Activated CD8-positive, alpha-beta memory T cell treated with anti-CD3 and anti-CD28 coated beads for 24 hours (primary cell): ENCODE measurements around the gene IER3.

Experiments used
- DNase-seq: peaks from one replicate; pipeline ENCODE4 v3.0.0-alpha.2; 2020

The IER3 gene, protein sequence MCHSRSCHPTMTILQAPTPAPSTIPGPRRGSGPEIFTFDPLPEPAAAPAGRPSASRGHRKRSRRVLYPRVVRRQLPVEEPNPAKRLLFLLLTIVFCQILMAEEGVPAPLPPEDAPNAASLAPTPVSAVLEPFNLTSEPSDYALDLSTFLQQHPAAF

GRCh38 chr6:30744054-30744805 is at the start of gene IER3:
Gene IER3, minus strand, starts transcription at chr6:30744547. Its CDS starts 29 bp downstream, at chr6:30744518.
- DNase-seq: peak; percentile 98

GRCh38 chr6:30793521-30794194 is 49.3 kb upstream of the IER3 start:
- DNase-seq: no peak

DNA sequence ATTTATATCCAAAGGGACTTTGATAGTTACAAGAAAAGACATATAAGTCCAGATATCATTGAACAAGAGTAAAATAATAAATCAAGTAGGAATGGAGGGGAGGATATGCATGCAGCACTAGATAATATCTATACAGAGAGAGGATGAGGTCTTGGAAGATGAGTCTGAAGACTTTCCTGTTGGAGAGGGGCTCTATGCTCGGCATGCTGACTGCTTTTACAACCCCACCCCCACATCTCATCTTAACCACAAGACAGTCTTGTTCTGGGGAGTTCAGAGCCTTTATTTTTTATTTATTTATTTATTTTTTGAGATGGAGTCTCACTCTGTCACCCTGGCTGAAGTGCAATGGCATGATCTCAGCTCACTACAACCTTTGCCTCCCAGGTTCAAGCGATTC is 48.4 kb upstream of the IER3 start:
- no peak for DNase-seq

GRCh38 chr6:30790724-30791383 is 46.5 kb upstream of the IER3 start:
- DNase-seq: no peak

DNA sequence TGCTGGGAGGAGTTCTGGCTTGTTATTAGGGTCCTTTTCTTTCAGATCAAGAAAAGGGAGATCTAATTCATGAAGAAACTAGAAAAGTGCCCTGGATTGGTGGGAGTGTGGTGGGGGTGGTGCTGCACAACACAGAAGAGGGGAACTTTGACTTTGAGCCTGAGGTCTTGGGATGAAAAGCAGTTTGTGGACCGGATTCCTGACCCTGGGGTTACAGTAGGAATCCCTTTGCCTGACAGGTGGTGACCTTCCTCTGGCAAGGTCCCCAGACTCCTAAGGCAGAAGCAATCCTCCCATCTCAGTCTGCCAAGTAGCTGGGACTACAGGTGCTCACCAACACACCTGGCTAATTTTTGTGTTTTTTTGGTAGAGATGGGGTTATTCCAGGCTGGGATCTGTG is 45.3 kb upstream of the IER3 start:
- no peak for DNase-seq

DNA sequence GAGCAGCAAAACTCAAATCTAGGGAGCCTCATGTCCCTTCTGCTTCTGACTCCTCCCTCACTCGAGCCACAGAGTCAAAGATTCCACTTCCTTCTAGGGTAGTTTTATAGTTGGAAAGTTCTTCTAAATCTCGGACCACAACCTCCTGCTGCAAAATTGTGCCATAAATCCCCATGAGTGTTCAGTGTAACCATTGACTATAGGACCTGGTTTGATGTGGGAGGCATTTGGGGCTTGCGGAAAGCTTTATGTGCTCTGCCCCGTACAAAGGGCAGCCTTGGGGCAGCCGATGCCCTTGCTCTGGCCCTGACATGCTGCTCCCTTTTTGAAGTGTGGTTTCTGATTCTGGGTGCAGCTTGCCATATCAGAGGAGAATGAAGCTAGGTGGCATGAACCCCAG is 43.6 kb upstream of the IER3 start:
- no peak for DNase-seq

DNA sequence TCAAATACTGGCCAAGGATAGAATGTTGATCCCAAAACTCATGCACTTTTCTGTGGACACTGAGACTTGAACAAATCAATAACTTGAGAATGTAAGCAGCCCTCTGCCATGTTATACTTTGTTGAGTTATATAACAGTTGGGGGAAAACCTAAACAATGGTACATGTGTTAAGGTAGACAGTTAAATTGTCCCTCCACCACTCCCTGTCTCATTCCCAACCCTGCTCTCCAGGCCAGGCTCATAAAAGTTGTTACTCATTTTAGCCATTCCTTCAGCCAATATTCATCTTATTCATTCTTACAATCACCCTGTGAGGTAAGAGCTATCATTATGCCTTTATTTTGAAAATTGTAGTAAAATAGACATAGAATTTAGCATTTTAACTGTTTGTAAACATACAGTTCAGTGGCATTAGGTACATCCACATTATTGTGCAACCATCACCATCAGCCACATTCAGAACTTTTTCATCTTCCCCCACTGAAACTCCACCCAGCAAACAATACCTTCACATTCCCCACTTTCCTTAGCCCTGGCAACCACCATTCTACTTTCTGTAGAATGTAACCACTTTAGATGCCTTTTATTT is 38.2 kb upstream of the IER3 start:
- no peak for DNase-seq

GRCh38 chr6:30781743-30782424 is 37.5 kb upstream of the IER3 start:
- no peak for DNase-seq

DNA sequence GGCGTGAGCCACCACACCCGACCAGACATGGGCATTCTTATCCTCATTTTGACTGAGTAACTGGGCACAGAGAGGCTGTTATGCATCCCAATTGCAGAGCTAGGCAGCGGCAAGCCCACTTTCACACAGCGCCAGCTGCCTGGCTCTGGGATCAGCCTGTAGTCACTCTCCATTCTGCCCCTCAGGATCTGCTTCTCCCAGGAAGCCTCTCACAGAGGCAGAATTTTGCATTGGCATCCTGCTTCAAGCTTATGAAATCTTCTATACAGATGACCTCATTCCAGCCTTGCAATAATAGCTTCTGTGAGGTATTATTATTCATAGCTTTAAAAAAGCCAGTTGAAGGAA is 37.0 kb upstream of the IER3 start:
- no peak for DNase-seq

- DNase-seq: no peak
These were observed 36.2 kb upstream of the IER3 start for GRCh38 chr6:30780642-30780920.

DNA sequence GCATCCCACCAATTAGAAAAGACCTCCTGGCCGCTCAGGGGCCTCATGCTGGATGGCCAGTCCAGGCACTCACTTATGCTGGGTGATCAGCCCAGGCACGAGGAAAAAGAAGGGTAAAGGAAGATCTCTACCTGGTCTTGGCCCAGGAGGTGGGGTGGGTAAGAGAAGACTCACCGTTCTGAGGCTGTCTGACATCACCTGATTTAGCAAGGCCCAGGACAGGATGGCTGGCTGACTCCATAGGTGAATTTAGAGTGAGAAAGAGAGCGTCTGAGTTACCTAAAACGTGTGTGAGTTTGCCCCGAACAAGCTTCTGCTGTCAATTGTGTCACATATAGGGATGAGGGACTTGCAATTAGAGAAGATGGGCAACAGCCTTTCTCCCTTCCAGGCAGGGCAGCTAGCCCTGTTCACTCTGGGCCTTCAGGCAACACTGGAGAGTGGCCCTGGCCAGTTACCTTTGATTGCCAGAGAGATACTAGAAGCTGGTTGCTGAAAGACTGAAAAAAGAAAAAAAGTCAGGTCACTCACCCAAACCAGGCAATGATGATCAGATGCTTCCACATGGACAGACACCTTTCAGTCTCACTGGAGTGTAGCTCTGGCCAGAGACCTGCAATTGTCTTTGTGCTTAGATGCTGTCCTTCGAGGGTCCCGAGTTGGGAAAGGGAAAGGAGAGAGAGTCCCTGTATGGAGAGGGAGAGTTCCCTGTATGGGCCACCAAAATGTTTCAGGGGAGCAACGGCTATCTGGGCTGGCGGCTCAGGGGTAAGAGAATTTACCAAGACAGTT is 35.7 kb upstream of the IER3 start:
- DNase-seq: no peak

GRCh38 chr6:30778001-30778635 is 33.8 kb upstream of the IER3 start:
- no peak for DNase-seq

DNA sequence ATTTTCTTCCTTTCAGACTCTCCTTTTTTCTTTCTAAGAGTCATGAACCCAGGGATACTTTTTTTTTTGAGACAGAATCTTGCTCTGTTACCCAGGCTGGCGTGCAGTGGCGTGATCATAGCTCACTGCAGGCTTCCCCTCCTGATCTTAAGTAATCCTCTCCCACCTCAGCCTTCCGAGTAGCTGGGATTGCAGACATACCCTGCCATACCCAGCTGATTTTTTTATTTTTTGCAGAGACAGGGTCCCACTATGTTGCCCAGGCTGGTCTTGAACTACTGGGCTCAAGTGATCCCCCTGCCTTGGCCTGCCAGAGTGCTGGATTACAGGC is 32.8 kb upstream of the IER3 start:
- no peak for DNase-seq

DNA sequence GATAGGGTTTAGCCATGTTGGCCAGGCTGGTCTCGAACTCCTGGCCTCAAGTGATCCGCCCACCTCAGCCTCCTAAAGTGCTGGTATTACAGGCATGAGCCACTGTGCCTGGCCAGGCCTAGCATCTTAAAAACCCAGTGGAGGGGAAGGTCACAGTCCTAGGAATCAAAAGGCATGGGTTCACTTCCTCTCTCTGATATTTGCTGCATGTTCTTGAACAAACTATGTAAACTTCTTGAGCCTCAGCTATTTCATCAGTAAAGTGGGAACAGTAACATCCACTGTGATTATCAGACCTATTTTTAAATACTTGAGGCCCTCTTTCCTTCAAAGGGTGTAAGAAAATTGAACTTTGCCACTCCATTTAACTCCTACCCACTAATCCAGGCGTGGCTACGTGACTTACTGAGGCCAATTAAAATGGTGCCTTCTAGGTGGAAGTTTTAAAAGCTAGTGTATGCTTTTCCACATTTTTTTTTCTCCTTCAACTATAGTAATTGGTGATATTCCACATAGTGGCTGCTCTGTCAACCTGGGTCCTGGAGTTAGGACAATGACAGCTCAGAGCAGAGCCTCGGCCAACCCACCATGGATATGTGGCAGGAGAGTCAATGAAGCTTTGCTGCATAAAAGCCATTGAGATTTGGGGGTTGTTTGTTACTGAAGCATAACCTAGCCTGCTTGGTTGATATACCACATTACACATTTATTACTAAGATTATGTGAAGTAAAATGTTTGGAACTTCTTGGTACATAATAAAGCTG is 32.2 kb upstream of the IER3 start:
- DNase-seq: no peak

DNA sequence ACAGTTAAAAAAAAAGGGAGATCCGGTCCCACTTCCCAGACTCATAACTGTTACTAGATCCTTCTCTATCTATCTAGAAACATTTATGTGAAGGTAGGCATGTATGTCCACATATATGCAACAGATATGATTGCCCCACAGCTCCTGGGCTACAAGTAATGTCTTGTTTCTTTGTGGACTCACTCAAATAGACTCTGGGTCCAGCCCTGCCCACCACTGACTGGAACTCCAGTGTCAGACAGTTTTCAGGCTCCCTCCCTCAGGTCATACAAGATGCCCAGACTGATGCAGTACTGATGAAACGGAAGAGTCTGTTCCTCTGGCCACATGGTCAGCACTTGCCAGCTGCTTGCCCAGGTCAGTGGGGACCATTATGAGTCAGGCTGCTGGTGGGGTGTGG is 30.8 kb upstream of the IER3 start:
- DNase-seq: no peak

- DNase-seq: no peak
These were observed 30.4 kb upstream of the IER3 start for GRCh38 chr6:30774701-30775100.

GRCh38 chr6:30770592-30770991 is 26.2 kb upstream of the IER3 start:
- DNase-seq: no peak

DNA sequence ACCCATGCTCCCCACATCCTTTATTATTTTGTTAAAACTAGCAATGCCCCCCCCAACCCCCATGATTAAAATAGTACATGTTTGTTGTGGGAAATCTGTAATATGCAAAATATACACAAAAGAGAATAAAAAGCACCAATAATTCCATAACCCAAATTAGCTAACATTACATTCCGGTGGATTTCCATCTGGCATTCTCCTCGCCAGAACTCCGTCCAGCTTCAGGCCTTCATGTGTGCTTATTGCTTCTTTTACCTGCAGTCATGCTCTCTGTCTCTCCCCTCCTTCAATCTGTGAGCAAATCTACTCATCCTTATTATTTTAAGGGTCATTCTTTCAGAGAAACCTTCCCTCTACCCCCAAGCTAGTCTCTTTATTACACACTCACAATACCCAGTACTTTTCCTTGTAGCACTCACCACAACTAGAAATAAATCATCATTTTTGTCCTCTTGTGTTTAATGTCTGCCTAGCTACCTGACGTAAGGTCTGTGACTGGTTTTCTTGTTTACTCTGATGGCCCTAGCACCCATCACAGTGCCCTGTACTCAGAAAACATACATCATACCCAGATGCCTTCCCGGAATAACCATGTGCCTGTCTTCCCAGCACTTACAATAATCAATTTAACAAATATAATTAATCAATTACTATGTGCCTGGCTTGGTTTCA is 25.6 kb upstream of the IER3 start:
- DNase-seq: no peak

DNA sequence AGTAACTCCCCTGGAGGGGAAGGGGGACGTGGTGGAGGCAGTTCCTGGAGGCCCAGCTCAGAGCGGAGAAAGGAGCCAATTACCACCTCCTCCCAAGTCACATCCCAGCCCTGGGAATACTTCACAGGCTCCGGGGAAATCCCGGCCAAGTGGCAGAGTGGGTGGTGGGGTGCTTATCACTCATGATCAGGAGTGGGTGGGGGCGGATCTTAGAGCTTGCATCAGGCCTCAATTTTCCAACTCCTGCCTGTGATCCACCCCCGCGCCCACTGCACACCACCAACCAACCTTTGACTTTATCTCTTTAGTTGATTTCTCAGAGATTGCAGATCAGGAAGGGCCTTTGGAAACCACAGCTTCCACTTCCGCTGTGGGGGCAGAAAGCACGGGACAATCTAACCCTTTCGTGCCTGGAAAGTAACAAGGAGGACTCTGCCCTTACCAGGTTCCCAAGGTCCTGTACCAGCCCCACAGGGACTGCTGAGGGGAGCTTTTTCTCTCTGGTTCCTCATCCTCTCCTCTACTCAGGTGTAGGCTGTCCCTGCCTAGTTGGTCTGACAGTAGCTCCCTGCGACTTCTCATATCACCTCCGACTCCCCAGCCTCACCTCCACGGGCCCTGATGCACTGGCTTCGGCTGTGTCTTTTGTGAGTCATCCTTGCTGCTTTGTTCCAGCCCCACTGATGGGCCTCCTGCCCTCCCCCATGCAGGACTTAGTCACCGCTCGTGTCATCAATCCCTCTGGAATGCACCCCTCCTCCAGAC is 24.9 kb upstream of the IER3 start:
- DNase-seq: peak; percentile 91

GRCh38 chr6:30768634-30769087 is 24.3 kb upstream of the IER3 start:
- DNase-seq: no peak
